ENCODE data around the gene SUV39H1. TPM values are rescaled to one million over a fixed set of nuclear protein-coding genes. Genes with fewer than 3 reads are reported as not detected.

Gene SUV39H1
- total and polyA plus RNA-seq, 9 of the 15 experiments (the other 6 are each of a cell fraction or from before 2014, with no cell fraction given), result 4.7 to 34.7 (median 17.9) TPM

DNA sequence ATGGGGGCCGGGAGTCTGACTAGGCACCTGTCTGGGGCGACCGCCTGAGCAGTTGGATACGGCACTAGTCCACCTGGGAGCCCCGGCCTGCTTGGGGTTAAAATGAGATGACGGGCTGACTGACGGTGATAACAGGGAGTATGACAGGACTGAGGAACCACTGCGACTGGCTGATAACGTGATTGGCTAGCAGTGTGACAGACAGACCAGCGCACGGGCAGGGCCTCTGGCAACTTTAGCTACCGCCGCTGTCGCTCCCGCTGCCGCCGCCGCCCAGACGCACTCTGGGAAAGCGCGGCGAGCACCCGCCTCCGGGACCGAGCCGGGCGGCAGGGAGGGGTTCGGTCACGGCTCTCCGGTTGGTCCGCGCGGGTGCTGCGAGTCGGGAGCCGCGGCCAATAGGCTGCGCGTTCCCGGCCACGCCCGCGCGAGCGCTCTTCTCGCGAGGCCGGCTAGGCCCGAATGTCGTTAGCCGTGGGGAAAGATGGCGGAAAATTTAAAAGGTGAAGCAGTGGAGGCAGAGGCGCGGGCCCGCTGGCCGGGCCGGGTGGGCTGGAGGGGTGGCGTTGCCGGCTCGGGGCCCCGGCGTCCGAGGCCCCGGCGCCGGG is at the start of gene SUV39H1 (continued):
- TF ChIP-seq, protein P1, sequence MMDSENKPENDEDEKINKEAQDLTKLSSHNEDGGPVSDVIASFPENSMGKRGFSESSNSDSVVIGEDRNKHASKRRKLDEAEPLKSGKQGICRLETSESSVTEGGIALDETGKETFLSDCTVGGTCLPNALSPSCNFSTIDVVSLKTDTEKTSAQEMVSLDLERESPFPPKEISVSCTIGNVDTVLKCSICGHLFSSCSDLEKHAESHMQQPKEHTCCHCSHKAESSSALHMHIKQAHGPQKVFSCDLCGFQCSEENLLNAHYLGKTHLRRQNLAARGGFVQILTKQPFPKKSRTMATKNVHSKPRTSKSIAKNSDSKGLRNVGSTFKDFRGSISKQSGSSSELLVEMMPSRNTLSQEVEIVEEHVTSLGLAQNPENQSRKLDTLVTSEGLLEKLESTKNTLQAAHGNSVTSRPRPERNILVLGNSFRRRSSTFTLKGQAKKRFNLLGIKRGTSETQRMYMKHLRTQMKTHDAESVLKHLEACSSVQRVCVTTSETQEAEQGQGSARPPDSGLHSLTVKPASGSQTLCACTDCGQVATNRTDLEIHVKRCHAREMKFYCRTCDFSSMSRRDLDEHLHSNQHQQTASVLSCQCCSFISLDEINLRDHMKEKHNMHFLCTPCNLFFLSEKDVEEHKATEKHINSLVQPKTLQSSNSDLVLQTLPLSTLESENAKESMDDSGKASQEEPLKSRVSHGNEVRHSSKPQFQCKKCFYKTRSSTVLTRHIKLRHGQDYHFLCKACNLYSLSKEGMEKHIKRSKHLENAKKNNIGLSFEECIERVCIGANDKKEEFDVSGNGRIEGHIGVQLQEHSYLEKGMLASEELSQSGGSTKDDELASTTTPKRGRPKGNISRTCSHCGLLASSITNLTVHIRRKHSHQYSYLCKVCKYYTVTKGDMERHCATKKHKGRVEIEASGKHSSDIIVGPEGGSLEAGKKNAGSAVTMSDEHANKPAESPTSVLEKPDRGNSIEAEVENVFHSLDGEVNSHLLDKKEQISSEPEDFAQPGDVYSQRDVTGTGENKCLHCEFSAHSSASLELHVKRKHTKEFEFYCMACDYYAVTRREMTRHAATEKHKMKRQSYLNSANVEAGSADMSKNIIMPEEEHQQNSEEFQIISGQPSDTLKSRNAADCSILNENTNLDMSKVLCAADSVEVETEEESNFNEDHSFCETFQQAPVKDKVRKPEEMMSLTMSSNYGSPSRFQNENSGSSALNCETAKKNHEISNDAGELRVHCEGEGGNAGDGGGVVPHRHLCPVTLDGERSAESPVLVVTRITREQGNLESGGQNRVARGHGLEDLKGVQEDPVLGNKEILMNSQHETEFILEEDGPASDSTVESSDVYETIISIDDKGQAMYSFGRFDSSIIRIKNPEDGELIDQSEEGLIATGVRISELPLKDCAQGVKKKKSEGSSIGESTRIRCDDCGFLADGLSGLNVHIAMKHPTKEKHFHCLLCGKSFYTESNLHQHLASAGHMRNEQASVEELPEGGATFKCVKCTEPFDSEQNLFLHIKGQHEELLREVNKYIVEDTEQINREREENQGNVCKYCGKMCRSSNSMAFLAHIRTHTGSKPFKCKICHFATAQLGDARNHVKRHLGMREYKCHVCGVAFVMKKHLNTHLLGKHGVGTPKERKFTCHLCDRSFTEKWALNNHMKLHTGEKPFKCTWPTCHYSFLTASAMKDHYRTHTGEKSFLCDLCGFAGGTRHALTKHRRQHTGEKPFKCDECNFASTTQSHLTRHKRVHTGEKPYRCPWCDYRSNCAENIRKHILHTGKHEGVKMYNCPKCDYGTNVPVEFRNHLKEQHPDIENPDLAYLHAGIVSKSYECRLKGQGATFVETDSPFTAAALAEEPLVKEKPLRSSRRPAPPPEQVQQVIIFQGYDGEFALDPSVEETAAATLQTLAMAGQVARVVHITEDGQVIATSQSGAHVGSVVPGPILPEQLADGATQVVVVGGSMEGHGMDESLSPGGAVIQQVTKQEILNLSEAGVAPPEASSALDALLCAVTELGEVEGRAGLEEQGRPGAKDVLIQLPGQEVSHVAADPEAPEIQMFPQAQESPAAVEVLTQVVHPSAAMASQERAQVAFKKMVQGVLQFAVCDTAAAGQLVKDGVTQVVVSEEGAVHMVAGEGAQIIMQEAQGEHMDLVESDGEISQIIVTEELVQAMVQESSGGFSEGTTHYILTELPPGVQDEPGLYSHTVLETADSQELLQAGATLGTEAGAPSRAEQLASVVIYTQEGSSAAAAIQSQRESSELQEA (IDR thresholded peaks at IDR 0.05; ENCODE audit: low read depth), result no peak
- no peak for TF ChIP-seq NUFIP1 (IDR thresholded peaks at IDR 0.05; ENCODE audit: partially characterized antibody)
- TF ChIP-seq ZNF146 (CRISPR knock-in tag; IDR thresholded peaks at IDR 0.05; ENCODE audit: unreplicated experiment), result no peak
- peak in 1 of 2 experiments; percentile 62; a peak in 1 of 4 replicates for TF ChIP-seq RCOR1 (IDR thresholded peaks at IDR 0.05; ENCODE audit: borderline replicate concordance in 1 of 2, low read depth in 2 of 2, low read length in 2 of 2)
- TF ChIP-seq PHTF2 (CRISPR knock-in tag; IDR thresholded peaks at IDR 0.05), result no peak
- no peak for TF ChIP-seq SMARCC2 (IDR thresholded peaks at IDR 0.05; ENCODE audit: low read depth)
- TF ChIP-seq CBX5 (IDR thresholded peaks at IDR 0.05; ENCODE audit: borderline replicate concordance, low read depth), result no peak
- TF ChIP-seq NCOA6 (IDR thresholded peaks at IDR 0.05), result no peak
- no peak for TF ChIP-seq HMGXB4 (CRISPR knock-in tag; IDR thresholded peaks at IDR 0.05)
- peak; percentile 57; the same call in 1 of the 2 replicates for TF ChIP-seq SP1 (CRISPR knock-in tag; IDR thresholded peaks at IDR 0.05)
- peak; percentile 71 for TF ChIP-seq ZNF143 (CRISPR knock-in tag; IDR thresholded peaks at IDR 0.05)
- no peak for TF ChIP-seq NFE2 (IDR thresholded peaks at IDR 0.05; ENCODE audit: low read depth)
- no peak for TF ChIP-seq PCBP2 (IDR thresholded peaks at IDR 0.05; ENCODE audit: low read depth, low read length, poor library complexity, severe bottlenecking)
- no peak for TF ChIP-seq NBN (IDR thresholded peaks at IDR 0.05; ENCODE audit: low read depth)
- no peak for TF ChIP-seq ZNF253 (CRISPR knock-in tag; conservative IDR thresholded peaks at IDR 0.05)
- TF ChIP-seq SNIP1 (IDR thresholded peaks at IDR 0.05; ENCODE audit: low read depth), result no peak
- no peak for TF ChIP-seq ZNF23 (CRISPR knock-in tag; IDR thresholded peaks at IDR 0.05)
- peak; percentile 65 to 70 for TF ChIP-seq KDM1A (IDR thresholded peaks at IDR 0.05)
- TF ChIP-seq GABPB2 (CRISPR knock-in tag; conservative IDR thresholded peaks at IDR 0.05), result no peak
- TF ChIP-seq ARID2 (IDR thresholded peaks at IDR 0.05), result no peak
- TF ChIP-seq TAF7 (tag; IDR thresholded peaks at IDR 0.05), result no peak
- TF ChIP-seq ETS2 (tag; IDR thresholded peaks at IDR 0.05; ENCODE audit: borderline replicate concordance, poor library complexity, severe bottlenecking), result no peak

All from K562 (cell line).